OCI-LY1 (cell line): ENCODE results near the gene ATP9B.

Experiments used
- CTCF ChIP-seq: fragments of 200-600 bp; sonication (generic), shearing (Covaris generic); IDR thresholded peaks from 2 replicates; pipeline ENCODE4 v1.5.1; 2017; ENCODE audit warnings: mild to moderate bottlenecking, antibody characterized with exemption, low read length, moderate library complexity, mixed read lengths
- EZH2 ChIP-seq: fragments of 200-600 bp; sonication (generic), shearing (Covaris generic); IDR thresholded peaks from 2 replicates; pipeline ENCODE4 v1.8.0; 2017; ENCODE audit warnings: borderline replicate concordance, mixed run types, mild to moderate bottlenecking, antibody characterized with exemption, low read length, moderate library complexity, mixed read lengths

GRCh38 chr18:79337184-79337583 is 268.0 kb downstream of the ATP9B start:
- TF ChIP-seq CTCF (no peak), EZH2 (no peak)
